Stimulated activated CD4-positive, alpha-beta T cell treated with anti-CD3 and anti-CD28 coated beads, Interleukin-2, amount 100 ng/mL, for 24 hours (primary cell): ENCODE results near the gene HPCAL1.

Experiments
- DNase-seq, 2 donors: peaks; one replicate each; pipeline ENCODE4 v3.0.0-alpha.2; 2020

Gene HPCAL1

DNA sequence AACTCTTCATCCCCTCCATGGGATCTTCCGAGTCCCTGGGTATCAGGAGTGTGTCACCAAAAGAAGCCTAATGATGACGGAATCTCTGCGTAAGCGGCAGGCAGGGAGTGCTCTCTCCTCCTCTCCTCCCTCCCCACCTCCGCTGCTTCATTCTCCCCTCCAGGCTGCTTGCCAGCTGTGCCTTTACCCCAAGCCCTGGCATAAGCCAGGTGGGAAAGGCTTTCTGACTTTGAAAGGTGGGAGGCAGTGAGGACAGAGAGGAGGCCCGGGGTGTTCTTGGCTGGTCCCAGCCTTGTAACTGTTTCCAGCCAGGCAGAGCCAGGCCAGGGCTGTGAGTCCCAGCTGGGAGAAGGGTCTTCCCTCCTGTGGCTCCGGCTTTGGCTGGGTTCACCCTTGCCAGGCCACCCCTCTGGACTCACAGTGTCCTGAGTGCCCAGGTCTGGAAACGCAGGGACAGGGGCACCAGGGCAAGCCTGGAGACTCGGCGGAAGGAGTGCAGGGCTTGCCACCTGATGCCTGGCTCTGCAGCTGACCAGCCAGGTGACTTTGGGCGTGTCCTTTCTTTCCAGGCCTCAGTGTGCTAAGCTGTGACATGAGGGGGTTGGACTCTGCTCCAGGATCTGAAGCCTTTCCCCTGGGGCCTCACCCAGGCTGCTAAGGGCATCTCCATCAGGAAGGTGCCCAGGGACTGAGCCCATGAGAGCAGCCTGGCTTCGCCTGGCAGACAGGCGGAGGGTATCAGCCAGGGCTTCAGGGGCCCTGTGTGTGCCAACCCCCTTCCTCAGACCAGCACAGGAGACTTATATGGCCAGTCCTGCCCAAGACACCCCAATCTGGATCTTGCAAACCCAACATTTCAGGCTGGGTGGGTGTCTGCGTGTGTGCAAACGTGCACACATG, 32.7 kb upstream of the HPCAL1 start:
- DNase-seq = no peak

DNA sequence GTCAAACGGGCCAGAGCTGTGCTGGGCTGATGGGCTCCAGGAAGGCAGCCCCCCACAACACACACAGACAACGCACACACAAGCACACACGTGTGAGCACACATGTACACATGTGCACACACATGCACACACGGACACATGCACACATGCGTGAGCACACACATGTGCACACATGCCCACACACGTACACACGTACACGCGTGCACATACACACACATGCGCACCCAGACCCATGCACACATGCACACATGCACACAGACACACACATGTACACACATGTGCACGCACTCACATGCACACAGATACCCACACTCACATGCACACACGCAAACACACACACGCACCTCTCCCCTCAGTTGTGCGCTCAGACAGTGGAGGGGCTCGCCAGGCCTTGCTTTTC, 31.2 kb upstream of the HPCAL1 start:
- no peak for DNase-seq

DNA sequence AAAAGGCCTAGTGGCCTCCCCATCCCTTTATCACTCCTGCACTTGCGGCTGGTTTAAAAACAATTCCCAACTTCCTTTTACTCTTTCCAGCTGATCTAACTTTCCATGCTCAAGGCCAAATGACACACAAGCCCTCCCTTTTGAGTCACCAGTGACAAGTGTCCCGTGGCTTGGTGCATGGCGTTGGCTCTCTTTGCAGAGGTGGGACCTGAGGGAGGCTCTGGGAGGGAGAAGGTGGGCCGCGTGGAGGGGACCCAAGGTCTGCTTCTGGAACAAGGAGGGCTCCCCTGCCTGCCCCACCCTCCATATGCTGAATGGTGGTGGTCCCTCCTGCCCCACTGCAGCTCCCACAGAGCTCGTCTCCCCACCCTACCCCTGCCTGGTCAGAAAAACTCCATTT, 30.8 kb upstream of the HPCAL1 start:
- no peak for DNase-seq

GRCh38 chr2:10272464-10272863, 30.2 kb upstream of the HPCAL1 start:
- no peak for DNase-seq

DNA sequence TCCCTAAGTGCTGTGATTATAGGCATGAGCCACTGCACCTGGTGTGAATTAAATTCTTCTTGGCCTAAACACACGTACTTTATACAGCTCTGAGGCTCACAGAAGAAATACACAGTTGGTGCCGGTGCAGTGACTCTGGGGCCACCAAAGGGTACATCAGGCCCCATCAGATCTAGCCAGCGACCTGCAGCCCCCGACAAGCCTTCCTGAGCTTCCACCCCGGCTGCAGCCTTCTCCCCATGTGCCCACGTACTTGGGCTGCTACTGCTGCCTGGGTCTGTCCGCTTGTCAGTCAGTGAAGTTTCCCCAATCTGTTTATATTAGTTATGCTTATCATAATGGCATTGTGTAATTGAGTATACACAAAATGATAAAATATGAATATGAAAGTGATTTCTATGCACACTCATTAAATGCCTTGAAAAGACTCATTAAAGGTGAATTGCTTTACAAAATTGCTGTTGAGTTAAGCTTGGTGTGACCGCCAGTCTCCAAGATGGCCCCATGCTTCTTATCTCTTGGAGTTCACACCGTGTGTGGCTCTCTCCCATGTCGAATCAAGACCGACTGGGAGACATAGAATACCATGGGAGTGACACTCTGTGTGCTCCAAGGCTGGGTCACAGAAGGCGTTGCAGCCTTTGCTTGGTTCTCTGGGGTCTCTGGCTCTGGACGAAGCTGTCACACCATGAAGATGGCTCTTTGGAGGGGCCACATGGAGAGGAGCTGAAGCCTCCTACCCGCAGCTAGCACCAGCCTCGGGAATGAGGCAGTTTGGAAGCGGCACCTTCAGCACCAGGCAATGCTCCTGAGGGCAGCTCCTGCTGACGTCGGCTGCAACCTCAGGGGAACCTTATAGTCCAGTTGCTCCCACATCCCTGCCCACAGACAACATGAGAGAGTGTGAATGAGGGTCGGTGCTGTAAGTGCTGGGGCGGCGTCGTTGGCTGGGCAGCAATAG, 29.2 kb upstream of the HPCAL1 start:
- no peak for DNase-seq

GRCh38 chr2:10274376-10274775, 28.3 kb upstream of the HPCAL1 start:
- DNase-seq = no peak

DNA sequence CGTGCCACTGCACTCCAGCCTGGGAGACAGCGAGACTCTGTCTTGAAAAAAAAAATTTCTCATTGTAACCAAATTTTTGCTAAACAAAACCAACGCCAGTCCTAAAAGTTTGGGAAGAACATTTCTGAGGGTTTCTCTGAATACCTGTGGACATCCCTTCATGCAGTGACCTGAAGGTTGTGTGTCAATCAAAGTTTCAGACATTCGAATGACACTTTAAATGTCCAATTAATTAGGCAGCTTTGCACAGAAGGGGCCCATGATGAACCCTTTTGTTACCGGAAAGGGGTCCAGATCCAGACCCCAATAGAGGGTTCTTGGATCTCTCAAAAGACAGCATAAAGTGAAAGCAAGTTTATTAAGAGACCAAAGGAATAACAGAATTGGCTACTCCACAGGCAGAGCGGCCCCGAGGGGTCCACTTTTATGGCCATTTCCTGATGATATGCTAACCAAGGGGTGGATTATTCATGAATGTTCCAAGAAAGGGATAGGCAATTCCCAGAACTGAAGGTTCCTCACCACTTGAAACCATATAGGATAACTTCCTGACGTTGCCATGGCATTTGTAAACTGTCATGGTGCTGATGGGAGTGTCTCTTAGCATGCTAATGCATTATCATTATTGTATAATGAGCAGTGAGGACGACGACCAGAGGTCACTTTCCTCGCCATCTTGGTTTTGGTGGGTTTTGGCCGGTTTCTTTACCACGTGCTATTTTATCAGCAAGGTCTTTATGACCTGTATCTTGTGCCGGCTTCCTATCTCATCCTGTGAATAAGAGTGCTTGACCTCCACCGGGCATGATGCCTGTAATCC, 27.5 kb upstream of the HPCAL1 start:
- no peak for DNase-seq

- DNase-seq = no peak
Measured at GRCh38 chr2:10276481-10277292, 26.0 kb upstream of the HPCAL1 start.

- DNase-seq = no peak
Measured at GRCh38 chr2:10277293-10278028, 25.2 kb upstream of the HPCAL1 start.

DNA sequence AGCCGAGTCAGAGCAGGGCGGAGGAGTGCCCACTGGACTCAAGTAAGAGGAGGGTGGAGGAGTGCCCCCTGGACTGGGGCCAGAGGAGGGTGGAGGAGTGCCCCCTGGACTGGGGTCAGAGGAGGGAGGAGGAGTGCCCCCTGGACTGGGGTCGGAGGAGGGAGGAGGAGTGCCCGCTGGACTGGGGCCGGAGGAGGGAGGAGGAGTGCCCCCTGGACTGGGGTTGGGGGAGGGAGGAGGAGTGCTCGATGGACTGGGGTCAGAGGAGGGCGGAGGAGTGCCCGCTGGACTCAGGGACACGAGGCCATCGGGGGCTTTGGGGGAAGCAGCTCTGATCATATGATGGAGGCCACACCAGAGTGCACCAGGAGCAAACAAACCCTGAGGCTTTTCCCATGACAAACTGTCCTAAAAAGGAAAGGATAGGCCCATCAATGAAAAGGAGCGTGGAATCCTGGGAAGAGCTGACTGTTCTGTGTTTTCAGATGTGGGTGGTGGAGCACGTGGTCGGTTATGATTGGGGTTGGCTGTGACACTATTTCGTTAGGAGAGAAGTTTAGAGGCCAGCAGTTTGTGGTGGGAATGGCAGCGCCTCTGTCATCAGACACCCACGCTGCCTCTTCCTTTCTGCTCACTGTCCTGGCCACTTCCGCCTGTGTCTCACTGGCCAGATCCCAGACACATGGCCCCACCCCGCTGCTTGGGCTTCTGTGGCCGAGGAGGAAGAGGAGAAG, 24.5 kb upstream of the HPCAL1 start:
- peak; percentile 22 to 29 for DNase-seq

DNA sequence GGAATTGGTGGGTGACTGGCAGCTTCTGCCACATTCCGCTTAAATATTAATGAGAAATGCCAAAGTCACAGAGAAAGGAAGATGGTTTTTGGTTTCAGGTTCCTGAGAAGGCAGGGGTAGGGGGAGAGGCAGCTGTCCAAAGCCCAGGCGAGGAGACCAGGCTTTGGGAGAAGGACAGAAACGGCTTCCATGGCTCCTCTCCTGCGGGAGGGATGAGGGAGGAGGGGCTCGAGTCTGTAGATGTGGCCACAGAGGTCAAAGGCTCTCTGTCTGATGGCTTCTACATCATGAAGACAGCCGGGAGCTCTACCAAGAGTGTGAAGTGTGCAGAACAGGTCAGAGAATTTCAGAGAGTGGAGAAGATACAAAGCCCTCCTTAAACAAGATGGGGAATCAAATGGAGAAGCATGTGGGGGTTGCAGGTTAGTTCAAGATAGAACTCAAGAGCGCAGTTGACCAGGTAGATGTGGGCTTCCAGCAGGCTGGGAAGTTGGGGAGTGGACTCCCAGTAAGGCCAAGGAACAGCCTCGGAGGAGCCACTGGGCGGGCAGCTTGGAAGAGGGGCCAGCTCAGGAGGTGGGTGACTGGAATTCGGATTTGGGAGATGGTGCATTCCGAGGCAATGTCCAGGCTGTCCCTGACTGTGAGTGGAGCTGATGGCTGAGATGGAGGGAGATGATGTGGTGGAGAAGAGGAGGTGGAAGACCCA, 23.8 kb upstream of the HPCAL1 start:
- no peak for DNase-seq

GRCh38 chr2:10279472-10279870, 23.2 kb upstream of the HPCAL1 start:
- DNase-seq = no peak

DNA sequence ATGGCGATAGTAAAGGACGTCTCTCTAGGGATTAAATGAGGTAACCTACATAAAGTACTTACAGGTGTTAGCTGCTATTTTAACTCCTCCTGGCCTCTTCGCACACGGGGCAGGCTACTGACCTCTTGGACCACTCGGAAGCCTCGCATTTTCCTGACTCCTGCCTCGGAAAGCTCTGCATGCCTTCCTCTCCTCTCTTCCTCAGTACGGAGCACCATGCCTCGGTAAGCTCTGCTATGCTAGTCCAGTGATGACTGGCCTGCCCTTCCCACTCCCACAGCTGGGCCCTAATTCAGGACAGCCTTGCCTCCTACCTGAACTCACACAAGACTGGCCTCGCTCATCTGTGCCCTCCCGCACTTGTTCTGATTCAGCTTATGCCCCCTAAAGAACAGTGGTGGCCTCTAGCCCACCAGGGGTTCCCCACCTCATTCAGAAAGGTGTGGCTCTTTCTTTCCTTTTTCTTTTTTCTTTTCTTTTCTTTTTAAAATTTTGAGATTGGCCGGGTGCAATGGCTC, 22.7 kb upstream of the HPCAL1 start:
- no peak for DNase-seq

DNA sequence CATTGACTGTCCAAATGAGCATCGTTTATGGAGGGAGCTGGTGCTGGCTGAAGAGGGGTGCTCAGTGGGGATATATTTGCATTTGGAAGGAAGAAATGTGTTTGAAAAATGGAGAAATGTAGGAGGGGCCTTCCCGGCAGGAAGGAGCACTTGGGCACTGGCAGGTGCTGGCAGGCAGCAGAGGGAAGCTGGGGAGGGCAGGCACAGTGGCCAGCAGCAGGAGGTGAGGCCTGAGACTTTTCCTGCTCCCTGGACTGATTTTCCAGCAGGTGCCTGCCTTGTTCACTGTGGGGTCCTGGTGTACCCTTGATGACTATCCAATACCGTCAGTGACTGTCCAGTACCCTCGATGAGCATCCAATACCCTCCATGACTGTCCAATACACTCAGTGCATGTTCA, 20.8 kb upstream of the HPCAL1 start:
- DNase-seq = no peak

DNA sequence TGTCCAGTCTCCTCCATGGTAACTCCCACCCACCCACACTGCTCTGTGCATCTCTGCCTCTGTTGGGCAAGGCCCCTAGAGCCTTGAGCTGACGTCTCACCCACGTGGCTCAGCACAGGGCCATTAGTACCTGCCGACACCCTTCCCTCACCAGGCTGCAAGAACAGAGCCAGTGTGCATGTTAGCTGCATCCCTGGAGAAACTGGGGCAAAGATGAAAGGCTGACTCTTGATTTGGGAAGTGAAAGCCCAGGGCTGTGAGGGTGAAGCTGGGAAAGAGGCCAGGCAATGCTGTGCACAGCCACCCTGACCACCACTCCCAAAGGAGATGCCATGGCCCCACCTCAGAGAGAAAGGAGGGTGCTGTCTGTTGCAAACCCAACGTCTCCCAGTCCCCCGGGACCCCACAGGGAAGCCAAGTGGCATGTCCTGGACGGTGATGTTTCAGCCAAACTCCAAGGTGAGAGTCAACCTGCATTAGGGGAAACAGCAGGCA, 20.0 kb upstream of the HPCAL1 start:
- no peak for DNase-seq

DNA sequence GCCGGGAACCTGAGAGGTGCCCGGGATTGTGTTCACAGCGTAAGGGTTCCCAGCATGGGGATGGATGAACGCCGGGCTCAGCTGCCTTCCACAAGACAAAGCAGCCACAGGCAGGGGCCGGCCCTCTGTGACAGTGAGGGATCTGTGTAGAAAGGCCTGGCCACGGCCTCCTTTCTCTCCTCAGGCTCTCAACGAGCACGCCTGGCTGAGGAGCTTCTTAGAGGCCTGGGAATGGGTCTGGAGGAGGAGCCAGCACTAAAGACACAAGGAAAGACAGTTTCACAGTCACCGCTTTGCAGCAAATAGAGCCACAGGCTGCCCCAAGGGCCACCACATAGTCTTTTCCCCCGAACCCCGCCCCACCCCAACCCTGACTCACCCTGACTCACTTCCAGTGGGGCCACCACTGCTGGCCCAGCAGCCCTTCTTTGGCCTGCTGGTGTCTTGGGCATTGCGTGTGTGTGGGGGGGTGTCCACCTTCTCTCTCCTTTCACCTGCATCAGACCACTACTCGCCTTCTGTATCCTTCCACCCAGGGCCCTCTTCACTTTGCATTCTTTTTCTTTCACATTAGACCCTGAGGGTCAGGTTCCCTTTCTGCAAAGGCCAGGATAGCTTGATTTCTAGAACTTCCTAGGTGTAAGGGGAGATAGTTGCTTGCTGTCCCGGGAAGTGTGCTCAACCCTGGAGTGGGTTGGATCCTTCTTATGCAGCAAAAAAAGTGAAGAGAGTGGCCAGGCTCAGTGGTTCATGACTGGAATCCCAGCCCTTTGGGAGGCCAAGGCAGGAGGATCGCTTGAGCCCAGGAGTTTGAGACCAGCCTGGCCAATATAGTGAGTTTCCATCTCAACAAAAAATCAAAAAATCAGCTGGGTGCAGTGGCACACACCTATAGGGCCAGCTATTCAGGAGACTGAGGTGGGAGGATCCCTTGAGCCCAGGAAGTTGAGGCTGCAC, 19.3 kb upstream of the HPCAL1 start:
- DNase-seq = peak in 1 of 2 donors; percentile 13

- no peak for DNase-seq
Measured at GRCh38 chr2:10284108-10284870, 18.4 kb upstream of the HPCAL1 start.
